ENCODE data around the gene FN1.
A peak's percentile ranks its signal among the peaks of the same experiment; 100 is the strongest.

Gene FN1

DNA sequence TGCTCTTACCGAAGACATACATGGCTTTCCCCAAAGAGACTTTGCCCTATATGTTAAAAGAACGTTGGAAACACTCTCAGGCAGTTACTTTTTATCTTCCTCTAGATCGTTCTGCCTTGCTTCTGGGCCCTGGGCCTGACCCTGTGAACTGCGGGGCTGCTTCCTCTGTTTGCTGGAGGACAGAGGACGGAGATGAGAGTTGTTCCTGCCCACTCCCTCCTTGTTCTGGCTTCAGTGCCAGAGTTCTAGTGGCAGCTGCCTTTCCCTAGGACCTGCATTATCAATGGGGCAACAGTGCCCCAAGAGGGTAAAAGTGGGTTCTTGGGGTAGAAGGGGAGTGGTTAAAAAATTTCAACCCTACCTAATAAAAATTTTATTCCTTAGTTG, 6.5 kb upstream of the FN1 start:
- Histone ChIP-seq H3K27me3 (ENCODE audit: control insufficient read depth, insufficient read depth, low read length, poor library complexity, severe bottlenecking) (peaks cover 6% of the 10 kb centered on the region), H3K9me3 (ENCODE audit: control insufficient read depth, low read length) (no peaks in the 10 kb centered on the region), H3K4me3 (ENCODE audit: insufficient read depth, low read depth, low read length) (no peak overlapping the region), H3K4me1 (ENCODE audit: control insufficient read depth, insufficient read depth, low read length) (no peaks in the 10 kb centered on the region), H3K36me3 (ENCODE audit: control insufficient read depth, insufficient read depth, low read length) (no peaks in the 10 kb centered on the region), H3K27ac (ENCODE audit: insufficient read depth, low read depth, low read length, poor library complexity, severe bottlenecking) (no peak overlapping the region)
- WGBS, 2 experiments, result 85 to 87% methylated on average over 5 of the region's 5 CpGs

DNA sequence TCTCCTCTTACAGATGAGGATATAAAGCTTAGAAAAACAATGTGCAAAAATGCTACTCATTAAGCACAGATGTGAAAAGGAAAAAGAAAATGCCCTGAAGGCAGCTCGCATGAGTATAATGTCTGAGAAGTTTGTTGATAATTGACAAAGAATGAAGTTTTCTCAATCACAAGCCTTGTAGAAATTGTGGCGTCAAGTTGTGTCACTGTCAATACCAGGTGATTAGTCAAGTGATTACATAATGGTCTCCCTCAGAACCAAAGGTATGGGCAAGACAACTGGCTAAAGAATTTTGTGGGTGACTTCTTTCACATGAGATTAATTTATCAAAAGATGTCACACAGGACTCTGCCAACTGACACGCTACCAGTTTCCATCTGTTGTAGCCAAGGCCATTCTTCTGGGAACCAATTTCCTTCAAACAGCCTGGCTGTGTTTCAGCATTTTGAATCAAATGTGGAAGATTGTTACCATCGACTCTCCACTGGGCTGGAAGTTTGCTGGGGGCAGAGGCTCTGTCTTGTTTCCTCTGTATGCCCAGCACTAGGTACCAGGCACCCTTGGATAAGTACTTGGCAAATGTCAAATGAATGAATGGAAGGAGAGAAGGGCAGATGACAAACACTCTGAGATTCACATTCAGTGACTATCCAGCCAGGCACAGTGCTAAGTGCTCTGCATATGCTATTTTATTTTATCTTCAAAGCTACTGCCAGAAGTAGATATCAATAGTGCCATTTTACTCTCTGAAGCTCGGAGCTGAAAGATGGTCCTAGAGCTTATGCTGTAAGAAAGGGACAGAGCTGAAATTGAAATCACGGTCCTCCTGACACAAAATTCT, 5.9 kb upstream of the FN1 start:
- Histone ChIP-seq H3K27me3 (ENCODE audit: control insufficient read depth, insufficient read depth, low read length, poor library complexity, severe bottlenecking) (peaks cover 10% of the 10 kb centered on the region), H3K27ac (ENCODE audit: insufficient read depth, low read depth, low read length, poor library complexity, severe bottlenecking) (no peak overlapping the region), H3K4me1 (ENCODE audit: control insufficient read depth, insufficient read depth, low read length) (no peaks in the 10 kb centered on the region), H3K4me3 (ENCODE audit: insufficient read depth, low read depth, low read length) (no peak overlapping the region), H3K36me3 (ENCODE audit: control insufficient read depth, insufficient read depth, low read length) (no peaks in the 10 kb centered on the region), H3K9me3 (ENCODE audit: control insufficient read depth, low read length) (no peaks in the 10 kb centered on the region)
- 91 to 94% methylated on average over 6 of the region's 6 CpGs for WGBS, 2 experiments

DNA sequence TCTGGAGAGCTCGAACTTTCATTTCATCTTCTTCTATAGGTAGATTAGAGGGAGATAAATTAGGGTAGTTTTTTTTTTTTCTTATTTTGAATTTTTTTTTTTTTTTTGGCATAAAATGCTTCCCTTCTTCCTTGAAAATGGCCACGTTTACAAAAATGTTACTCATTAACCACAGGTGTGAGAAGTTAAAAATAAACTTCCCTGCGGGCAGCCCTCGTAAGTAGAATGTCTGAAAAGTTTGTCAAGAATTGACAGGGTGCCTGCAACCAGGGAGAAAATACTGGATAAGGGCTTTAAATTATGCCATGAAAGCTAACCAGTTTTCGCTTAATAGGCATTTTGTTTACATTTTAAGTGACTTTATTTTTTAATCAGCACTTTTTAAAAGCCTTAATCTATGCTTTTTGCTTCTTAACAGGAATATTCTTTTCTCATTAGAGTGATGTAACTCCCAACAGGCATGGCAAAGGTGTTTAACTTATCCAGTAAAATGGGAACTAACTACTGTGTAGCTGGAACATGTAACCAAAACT, 4.2 kb upstream of the FN1 start:
- H3K4me1 ChIP-seq (ENCODE audit: control insufficient read depth, insufficient read depth, low read length), result no peaks in the 10 kb centered on the region
- H3K9me3 ChIP-seq (ENCODE audit: control insufficient read depth, low read length), result no peaks in the 10 kb centered on the region
- WGBS, 2 experiments, result 88 to 97% methylated on average over 2 to 5 of the region's 5 CpGs
- H3K36me3 ChIP-seq (ENCODE audit: control insufficient read depth, insufficient read depth, low read length), result no peaks in the 10 kb centered on the region
- no peak overlapping the region for H3K4me3 ChIP-seq (ENCODE audit: insufficient read depth, low read depth, low read length)
- H3K27me3 ChIP-seq (ENCODE audit: control insufficient read depth, insufficient read depth, low read length, poor library complexity, severe bottlenecking), result peaks cover 13% of the 10 kb centered on the region
- H3K27ac ChIP-seq (ENCODE audit: insufficient read depth, low read depth, low read length, poor library complexity, severe bottlenecking), result no peak overlapping the region

DNA sequence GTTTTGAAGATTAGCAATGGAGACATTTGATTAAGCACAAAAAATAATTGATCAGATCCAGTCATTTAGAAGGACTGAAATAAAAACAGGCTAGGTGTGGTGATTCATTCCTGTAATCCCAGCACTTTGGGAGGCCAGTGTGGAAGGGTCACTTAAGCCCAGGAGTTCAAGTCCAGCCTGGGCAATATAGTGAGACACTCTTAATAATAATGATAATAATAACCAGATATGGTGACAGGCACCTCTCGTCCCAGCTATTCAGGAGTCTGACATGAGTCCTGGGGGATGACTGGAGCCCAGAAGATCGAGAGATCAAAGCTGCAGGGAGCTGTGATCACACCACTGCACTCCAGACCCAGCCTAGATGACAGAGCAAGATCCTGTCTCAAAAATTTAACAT, 3.5 kb upstream of the FN1 start:
- H3K9me3 ChIP-seq (ENCODE audit: control insufficient read depth, low read length), result no peaks in the 10 kb centered on the region
- no peak overlapping the region for H3K4me3 ChIP-seq (ENCODE audit: insufficient read depth, low read depth, low read length)
- WGBS, 2 experiments, result 83 to 92% methylated on average over 2 of the region's 2 CpGs
- no peaks in the 10 kb centered on the region for H3K4me1 ChIP-seq (ENCODE audit: control insufficient read depth, insufficient read depth, low read length)
- no peaks in the 10 kb centered on the region for H3K36me3 ChIP-seq (ENCODE audit: control insufficient read depth, insufficient read depth, low read length)
- H3K27ac ChIP-seq (ENCODE audit: insufficient read depth, low read depth, low read length, poor library complexity, severe bottlenecking), result no peak overlapping the region
- H3K27me3 ChIP-seq (ENCODE audit: control insufficient read depth, insufficient read depth, low read length, poor library complexity, severe bottlenecking), result peaks cover 17% of the 10 kb centered on the region

DNA sequence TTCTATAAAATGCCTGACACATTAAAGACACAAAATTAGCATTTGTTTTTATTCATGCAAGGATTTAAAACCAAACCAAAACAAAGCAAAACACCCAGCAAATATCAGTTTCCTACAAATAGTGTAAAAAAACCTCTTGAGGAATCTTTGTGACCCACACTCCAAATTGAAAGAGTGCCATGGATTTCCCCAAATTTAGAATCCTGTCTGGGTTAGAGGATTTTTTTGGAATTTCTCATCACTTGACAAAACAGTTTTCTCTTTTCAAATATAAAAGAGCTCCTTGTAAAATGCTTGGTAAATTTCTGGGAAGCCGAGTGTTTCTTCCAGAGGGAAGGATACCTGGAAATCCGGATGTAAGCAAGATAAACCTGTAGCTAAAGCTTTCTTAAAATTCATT, 1.7 kb upstream of the FN1 start:
- Histone ChIP-seq H3K4me1 (ENCODE audit: control insufficient read depth, insufficient read depth, low read length) (no peaks in the 10 kb centered on the region), H3K27me3 (ENCODE audit: control insufficient read depth, insufficient read depth, low read length, poor library complexity, severe bottlenecking) (peaks cover 17% of the 10 kb centered on the region), H3K36me3 (ENCODE audit: control insufficient read depth, insufficient read depth, low read length) (no peaks in the 10 kb centered on the region), H3K27ac (ENCODE audit: insufficient read depth, low read depth, low read length, poor library complexity, severe bottlenecking) (no peak overlapping the region), H3K4me3 (ENCODE audit: insufficient read depth, low read depth, low read length) (no peak overlapping the region), H3K9me3 (ENCODE audit: control insufficient read depth, low read length) (no peaks in the 10 kb centered on the region)
- 78 to 79% methylated on average over 2 of the region's 2 CpGs for WGBS, 2 experiments

DNA sequence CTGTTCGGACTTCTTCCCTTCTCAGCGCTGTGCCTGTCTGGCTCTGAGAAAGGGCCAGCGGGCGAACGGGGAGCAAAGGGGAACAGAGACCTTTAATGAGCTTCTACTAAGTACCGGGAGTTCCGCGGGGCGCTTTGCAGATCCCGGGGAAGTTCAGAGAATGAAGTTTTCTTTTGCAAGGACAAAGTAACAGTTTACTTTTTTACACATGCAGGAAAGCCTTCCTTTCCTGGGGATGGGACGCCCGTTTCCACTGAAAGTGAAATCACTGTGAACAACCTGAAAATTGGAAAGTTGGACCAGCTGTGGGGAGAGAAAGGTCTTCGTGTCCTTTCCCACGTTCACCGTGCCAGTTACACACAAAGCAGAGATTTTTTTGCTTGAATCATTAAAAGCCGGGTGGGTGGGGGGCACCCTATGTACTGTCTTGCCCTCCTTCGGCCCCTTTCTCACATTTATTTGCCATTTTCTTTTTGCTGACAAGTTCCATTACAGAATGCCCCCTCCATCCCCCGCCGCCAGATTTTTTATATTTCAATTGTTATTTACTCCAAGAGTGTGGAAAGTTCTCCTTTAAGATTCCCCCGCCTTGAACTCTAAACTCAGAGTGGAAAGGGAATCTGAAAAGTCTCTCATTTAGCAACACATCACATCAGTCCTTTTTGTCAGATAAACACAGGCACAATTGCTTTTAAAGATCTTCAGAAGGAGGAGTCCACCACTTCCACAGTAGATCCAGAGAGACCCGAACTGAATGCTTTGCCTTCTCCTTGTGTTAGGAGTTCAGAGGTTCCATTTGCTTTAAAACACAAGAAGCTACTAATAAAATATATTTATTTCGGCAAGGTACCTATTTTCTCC, 1.1 kb upstream of the FN1 start:
- no peaks in the 10 kb centered on the region for H3K9me3 ChIP-seq (ENCODE audit: control insufficient read depth, low read length)
- peak overlapping the region; percentile 93 for H3K27ac ChIP-seq (ENCODE audit: insufficient read depth, low read depth, low read length, poor library complexity, severe bottlenecking)
- WGBS, 2 experiments, result 9% methylated on average over 20 to 22 of the region's 22 CpGs

DNA sequence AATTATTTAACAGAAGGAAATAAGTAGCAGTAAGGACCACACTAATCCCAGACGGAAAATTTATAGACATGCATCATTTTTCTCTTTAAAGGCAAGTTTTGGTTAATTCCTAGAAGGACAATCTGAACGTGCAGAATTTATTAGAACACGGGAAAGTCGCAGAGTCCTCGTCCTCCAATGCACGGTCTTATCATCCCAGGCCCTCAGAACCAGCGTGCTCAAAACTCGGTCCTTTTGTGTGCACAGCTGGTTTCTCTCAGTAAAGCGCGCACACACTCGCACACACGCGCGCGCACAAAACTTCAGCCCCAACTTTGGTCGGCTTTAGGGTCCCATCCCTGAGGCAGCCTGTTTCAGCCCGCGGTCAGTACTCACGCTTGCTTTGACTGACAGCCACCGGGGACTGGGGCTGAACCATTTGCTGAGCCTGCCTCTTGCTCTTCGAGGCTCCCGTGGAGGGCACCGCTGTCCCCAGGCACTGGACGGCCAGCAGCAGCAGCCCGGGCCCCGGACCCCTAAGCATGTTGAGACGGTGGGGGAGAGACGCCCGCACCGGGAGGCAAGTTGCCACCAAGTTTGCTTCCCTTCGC, 493 bp downstream of the FN1 start:
- Histone ChIP-seq H3K27me3 (ENCODE audit: control insufficient read depth, insufficient read depth, low read length, poor library complexity, severe bottlenecking) (peaks cover 17% of the 10 kb centered on the region), H3K4me3 (ENCODE audit: insufficient read depth, low read depth, low read length) (peak overlapping the region; percentile 78), H3K4me1 (ENCODE audit: control insufficient read depth, insufficient read depth, low read length) (no peaks in the 10 kb centered on the region), H3K9me3 (ENCODE audit: control insufficient read depth, low read length) (no peaks in the 10 kb centered on the region), H3K27ac (ENCODE audit: insufficient read depth, low read depth, low read length, poor library complexity, severe bottlenecking) (peak overlapping the region; percentile 50), H3K36me3 (ENCODE audit: control insufficient read depth, insufficient read depth, low read length) (no peaks in the 10 kb centered on the region)
- WGBS, 2 experiments, result 1% methylated on average over 31 of the region's 31 CpGs

More for the DNA sequence above, 1.1 kb upstream of the FN1 start:
- peaks cover 17% of the 10 kb centered on the region for H3K27me3 ChIP-seq (ENCODE audit: control insufficient read depth, insufficient read depth, low read length, poor library complexity, severe bottlenecking)
- peak overlapping the region; percentile 78 for H3K4me3 ChIP-seq (ENCODE audit: insufficient read depth, low read depth, low read length)
- no peaks in the 10 kb centered on the region for H3K4me1 ChIP-seq (ENCODE audit: control insufficient read depth, insufficient read depth, low read length)
- no peaks in the 10 kb centered on the region for H3K36me3 ChIP-seq (ENCODE audit: control insufficient read depth, insufficient read depth, low read length)

DNA sequence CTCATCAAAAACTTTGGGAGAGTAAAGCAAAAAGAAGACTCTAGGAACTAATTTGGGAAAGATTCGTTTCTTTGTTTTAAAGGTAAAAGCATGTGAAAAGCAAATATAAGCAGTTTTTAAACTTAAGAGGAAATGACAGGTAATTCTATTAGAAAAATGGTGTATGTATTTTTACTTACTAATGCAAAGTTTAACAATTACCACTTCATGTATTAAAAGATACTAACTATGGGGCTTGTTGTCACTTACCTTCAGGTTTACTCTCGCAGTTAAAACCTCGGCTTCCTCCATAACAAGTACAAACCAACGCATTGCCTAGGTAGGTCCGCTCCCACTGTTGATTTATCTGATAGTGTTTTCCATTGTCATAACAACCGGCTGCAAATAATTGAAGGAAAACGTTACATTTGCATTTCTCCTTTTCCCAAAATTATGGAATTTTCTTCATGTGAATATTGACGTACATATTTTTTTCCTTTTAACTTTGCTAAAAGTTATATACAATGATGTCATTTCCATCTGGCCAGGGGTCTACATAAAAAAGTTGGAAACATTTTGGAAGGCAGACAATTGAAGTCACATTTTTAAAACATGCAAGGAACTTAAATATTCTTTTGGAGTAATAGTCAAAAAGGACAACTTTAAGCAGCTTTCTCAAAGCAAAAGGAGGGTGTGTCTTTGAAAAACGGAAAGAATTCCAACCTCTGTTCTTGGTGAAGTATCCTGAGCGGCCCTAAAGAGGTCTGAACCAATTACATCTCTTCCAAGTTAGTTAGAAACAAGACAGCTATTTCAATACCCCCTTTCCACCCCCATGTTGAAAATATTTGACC, 1.2 kb downstream of the FN1 start:
- Histone ChIP-seq H3K4me3 (ENCODE audit: insufficient read depth, low read depth, low read length) (peak overlapping the region; percentile 78), H3K4me1 (ENCODE audit: control insufficient read depth, insufficient read depth, low read length) (no peaks in the 10 kb centered on the region), H3K27ac (ENCODE audit: insufficient read depth, low read depth, low read length, poor library complexity, severe bottlenecking) (no peak overlapping the region), H3K36me3 (ENCODE audit: control insufficient read depth, insufficient read depth, low read length) (no peaks in the 10 kb centered on the region), H3K9me3 (ENCODE audit: control insufficient read depth, low read length) (no peaks in the 10 kb centered on the region), H3K27me3 (ENCODE audit: control insufficient read depth, insufficient read depth, low read length, poor library complexity, severe bottlenecking) (peaks cover 17% of the 10 kb centered on the region)
- 52 to 60% methylated on average over 9 to 10 of the region's 10 CpGs for WGBS, 2 experiments

DNA sequence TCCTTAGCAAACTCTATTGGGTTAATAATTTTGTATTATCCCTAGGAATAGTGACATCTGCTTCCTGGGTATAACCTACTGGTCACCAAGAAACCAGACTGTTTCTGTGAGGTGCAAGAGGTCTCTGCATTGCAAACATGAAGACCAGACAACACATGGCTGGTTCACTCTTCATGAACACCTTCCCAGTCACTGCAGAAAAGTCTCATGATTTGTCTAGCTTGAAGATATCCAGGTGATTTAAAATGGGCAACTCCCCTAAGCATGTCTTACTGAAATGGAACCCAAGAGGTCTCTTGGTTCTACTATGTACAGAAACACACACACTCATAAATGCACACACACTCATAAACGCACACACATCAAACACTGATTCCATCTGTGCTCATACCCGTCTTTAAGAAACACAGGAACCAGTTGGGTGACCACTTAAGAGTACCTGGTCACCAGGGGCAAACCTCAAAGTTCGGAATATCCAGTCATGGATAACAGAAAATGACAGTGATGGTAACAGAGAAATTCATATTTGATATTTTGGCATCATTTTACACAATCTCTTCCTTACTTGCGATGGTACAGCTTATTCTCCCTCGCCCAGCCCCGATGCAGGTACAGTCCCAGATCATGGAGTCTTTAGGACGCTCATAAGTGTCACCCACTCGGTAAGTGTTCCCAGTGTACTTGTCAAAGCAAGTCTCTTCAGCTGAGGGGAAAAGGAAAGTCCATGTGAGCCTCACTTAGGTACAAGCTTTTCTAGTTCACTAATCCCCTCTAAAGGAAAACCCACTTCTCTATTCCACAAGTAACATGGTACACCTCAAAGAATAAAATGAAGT, 2.9 kb downstream of the FN1 start:
- Histone ChIP-seq H3K4me1 (ENCODE audit: control insufficient read depth, insufficient read depth, low read length) (no peaks in the 10 kb centered on the region), H3K27me3 (ENCODE audit: control insufficient read depth, insufficient read depth, low read length, poor library complexity, severe bottlenecking) (peaks cover 17% of the 10 kb centered on the region), H3K36me3 (ENCODE audit: control insufficient read depth, insufficient read depth, low read length) (no peaks in the 10 kb centered on the region), H3K27ac (ENCODE audit: insufficient read depth, low read depth, low read length, poor library complexity, severe bottlenecking) (no peak overlapping the region), H3K4me3 (ENCODE audit: insufficient read depth, low read depth, low read length) (no peak overlapping the region), H3K9me3 (ENCODE audit: control insufficient read depth, low read length) (no peaks in the 10 kb centered on the region)
- 94 to 99% methylated on average over 8 of the region's 8 CpGs for WGBS, 2 experiments

All from ectodermal cell (in vitro differentiated cells).